HG03571 (cell line): ENCODE measurements around the gene KIAA1671.
"Not testable (repeated sequence)": the region's sequence is repeated elsewhere in the genome, so short reads cannot be mapped to it uniquely, and the experiment has no call there.

Experiments
- ATAC-seq: cut with Tn5 transposase; IDR thresholded peaks from one replicate; pipeline ENCODE4 v1.9.1; 2021; ENCODE audit not compliant: unreplicated experiment

KIAA1671 gene

GRCh38 chr22:25187469-25187868, 235.0 kb downstream of the KIAA1671 start:
- no peak for ATAC-seq

GRCh38 chr22:25192406-25192805, 239.9 kb downstream of the KIAA1671 start:
- no peak for ATAC-seq

- ATAC-seq, result no peak
Measured at GRCh38 chr22:25193130-25193529, 240.6 kb downstream of the KIAA1671 start.

GRCh38 chr22:25193548-25193947, 241.0 kb downstream of the KIAA1671 start:
- no peak for ATAC-seq

- no peak for ATAC-seq
Measured at GRCh38 chr22:25196326-25196725, 243.8 kb downstream of the KIAA1671 start.

GRCh38 chr22:25197340-25197739, 244.8 kb downstream of the KIAA1671 start:
- no peak for ATAC-seq

GRCh38 chr22:25199731-25200520, 247.4 kb downstream of the KIAA1671 start, which contains the start of gene CRYBB3:
Gene CRYBB3, plus strand, starts transcription at chr22:25199858. Its CDS starts 1,539 bp downstream, at chr22:25201397.
- no peak for ATAC-seq

- ATAC-seq, result no peak
Measured at GRCh38 chr22:25200967-25201366, 248.5 kb downstream of the KIAA1671 start.

- no peak for ATAC-seq
Measured at GRCh38 chr22:25201557-25202273, 249.2 kb downstream of the KIAA1671 start.

GRCh38 chr22:25202290-25202921, 249.9 kb downstream of the KIAA1671 start:
- ATAC-seq, result no peak

- ATAC-seq, result no peak
Measured at GRCh38 chr22:25203082-25203481, 250.6 kb downstream of the KIAA1671 start.

GRCh38 chr22:25204547-25204946, 252.0 kb downstream of the KIAA1671 start:
- ATAC-seq, result not testable (repeated sequence)

- no peak for ATAC-seq
Measured at GRCh38 chr22:25205847-25206246, 253.3 kb downstream of the KIAA1671 start.

GRCh38 chr22:25206998-25207397, 254.5 kb downstream of the KIAA1671 start:
- ATAC-seq, result no peak

GRCh38 chr22:25207553-25208157, 255.1 kb downstream of the KIAA1671 start:
- no peak for ATAC-seq

- no peak for ATAC-seq
Measured at GRCh38 chr22:25208328-25208727, 255.8 kb downstream of the KIAA1671 start.

- no peak for ATAC-seq
Measured at GRCh38 chr22:25208743-25209505, 256.4 kb downstream of the KIAA1671 start.

- ATAC-seq, result no peak
Measured at GRCh38 chr22:25210793-25211192, 258.3 kb downstream of the KIAA1671 start.

GRCh38 chr22:25212337-25212736, 259.8 kb downstream of the KIAA1671 start:
- no peak for ATAC-seq

GRCh38 chr22:25213221-25213620, 260.7 kb downstream of the KIAA1671 start:
- no peak for ATAC-seq

GRCh38 chr22:25216230-25216629, 263.7 kb downstream of the KIAA1671 start:
- ATAC-seq, result no peak
